ENCODE data around the gene TIMM29.
"Not testable (repeated sequence)": the region's sequence is repeated elsewhere in the genome, so short reads cannot be mapped to it uniquely, and the experiment has no call there.

TIMM29 gene

GRCh38 chr19:10912619-10913018 is 16.0 kb upstream of the TIMM29 start:
- no peak for DNase-seq

DNA sequence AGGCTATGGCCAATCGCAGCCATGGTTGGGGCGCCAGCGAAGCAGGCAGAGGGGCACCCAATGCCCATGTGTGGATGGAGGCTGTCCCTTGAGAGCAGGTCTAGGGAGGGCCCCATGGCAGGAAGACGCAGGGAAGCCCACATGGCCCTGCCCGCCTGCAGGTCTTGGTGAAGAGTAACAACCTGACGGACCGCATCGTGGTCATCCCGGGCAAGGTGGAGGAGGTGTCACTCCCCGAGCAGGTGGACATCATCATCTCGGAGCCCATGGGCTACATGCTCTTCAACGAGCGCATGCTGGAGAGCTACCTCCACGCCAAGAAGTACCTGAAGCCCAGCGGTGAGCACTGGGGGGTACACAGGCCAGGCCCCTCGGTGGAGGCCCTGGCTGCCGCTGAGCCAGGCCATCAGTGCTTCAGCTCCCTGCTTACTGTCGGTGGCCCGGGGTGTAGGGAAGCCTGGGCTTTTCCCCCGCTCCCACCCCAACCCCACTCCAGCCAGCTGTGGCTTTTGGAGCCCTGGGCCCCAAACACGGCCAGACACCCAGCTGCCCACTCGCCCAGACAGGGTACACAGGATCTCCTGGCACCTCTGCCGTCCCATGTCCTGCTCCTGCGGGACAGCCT is 14.8 kb upstream of the TIMM29 start:
- no peak for DNase-seq

DNA sequence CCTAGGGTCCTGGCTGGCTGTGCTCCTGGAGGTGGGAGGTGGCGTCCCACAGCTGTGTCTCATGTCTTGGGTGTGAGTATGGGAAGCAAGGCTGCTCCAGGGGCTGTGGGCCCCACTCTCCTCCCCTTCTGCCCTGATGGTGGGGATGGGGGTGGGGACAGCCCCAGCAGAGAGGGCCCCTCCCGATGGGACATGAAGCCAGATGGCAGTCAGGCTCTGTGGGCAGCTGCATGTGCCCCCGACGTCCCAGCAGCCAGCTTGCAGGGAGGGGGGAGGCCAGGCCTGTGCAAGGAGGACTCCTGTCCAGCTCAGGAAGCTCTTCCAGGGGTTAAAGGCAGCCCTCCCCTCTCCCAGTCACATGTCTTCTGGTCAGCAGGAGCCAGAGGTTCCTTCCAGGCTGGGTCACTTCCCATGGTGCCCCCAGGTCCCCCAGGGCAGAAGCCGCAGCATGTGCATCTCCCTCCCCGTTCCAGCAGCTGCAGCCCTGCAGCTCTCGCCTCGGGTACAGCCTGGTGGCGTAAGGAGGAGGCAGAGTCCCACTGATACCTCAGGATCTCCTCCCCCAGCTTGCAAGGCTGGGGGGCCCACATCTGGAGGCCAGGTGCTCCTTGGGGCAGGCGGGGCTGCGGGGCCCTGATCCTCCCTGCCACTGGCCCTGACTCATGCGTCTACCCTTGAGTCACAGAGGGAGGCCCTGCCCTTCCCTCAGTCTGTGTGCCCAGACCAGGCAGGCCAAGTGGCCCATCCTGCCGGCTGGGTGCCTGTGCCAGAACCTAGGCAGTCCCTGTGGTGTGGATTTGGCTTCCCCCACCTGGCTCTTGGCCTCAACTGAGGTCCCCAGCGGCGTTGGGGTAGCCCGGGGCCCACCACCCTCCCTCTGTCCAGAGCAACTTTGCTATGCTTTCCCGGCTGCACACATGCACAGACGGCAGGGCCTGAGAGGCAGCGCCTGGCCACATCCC is 13.2 kb upstream of the TIMM29 start:
- DNase-seq, result no peak

DNA sequence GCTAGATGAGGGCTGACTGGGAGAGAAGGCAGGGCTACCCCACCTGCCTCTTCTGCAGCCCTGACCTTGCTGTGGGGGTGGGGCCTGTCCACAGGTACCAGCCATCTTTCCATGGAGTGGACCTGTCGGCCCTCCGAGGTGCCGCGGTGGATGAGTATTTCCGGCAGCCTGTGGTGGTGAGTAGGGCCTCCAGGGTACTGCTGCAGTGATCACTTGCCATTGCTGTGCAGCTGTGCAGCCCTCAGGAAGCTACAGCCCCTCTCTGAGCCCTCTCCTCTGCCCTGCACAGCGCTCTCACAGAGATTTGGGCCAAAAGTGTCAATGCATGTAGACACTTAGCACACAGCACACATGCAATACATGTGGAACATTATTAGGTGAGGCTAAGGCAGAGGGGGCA is 12.0 kb upstream of the TIMM29 start:
- no peak for DNase-seq

GRCh38 chr19:10918359-10918758 is 10.3 kb upstream of the TIMM29 start:
- no peak for DNase-seq

- DNase-seq, result no peak
Observed at GRCh38 chr19:10919352-10920287, 9.0 kb upstream of the TIMM29 start.

DNA sequence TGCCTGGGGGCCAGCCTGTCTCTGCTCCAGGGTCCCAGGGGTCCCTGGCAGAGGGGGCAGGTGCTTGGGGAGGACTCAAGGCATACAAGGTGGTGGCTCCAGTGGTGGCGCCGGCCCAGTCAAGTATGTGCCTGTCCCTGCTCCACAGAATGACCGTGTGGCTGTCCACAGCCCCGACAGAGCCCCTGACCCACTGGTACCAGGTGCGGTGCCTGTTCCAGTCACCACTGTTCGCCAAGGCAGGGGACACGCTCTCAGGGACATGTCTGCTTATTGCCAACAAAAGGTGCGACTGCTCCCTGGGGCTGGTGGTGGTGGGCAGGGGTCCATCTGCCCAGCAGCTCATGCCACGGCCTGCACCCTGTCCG is 8.3 kb upstream of the TIMM29 start:
- DNase-seq, result no peak

DNA sequence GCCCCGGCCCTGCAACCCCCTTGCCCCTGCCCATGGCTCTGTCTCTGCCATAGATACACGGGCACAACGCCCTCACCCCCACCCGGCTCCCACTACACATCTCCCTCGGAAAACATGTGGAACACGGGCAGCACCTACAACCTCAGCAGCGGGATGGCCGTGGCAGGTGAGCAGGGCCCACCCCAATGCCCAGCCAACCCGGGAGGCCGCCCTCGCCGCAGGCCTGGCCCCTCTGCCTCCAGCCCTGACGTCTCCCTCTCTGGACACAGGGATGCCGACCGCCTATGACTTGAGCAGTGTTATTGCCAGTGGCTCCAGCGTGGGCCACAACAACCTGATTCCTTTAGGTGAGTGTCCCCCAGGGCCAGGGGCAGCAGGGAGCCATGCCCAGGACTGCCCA is 7.8 kb upstream of the TIMM29 start:
- DNase-seq, result no peak

DNA sequence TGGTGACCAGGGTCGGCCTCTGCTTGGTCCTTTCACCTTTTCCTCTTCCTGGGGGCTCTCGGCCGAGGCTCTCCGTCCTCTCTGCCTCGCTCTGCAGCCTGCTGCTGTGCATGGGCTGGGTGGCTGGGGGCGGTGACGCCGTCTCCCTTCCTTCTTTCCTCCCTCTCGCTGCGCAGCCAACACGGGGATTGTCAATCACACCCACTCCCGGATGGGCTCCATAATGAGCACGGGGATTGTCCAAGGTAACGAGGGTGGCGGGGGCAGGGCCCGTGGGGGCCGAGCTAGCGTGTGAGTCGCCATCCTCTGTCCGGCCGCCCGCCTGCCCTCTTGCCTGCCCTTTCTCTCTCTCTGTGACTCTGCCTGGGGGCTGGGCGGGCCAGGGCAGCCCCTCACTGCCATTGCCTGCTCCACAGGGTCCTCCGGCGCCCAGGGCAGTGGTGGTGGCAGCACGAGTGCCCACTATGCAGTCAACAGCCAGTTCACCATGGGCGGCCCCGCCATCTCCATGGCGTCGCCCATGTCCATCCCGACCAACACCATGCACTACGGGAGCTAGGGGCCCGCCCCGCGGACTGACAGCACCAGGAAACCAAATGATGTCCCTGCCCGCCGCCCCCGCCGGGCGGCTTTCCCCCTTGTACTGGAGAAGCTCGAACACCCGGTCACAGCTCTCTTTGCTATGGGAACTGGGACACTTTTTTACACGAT is 7.3 kb upstream of the TIMM29 start:
- DNase-seq, result no peak

DNA sequence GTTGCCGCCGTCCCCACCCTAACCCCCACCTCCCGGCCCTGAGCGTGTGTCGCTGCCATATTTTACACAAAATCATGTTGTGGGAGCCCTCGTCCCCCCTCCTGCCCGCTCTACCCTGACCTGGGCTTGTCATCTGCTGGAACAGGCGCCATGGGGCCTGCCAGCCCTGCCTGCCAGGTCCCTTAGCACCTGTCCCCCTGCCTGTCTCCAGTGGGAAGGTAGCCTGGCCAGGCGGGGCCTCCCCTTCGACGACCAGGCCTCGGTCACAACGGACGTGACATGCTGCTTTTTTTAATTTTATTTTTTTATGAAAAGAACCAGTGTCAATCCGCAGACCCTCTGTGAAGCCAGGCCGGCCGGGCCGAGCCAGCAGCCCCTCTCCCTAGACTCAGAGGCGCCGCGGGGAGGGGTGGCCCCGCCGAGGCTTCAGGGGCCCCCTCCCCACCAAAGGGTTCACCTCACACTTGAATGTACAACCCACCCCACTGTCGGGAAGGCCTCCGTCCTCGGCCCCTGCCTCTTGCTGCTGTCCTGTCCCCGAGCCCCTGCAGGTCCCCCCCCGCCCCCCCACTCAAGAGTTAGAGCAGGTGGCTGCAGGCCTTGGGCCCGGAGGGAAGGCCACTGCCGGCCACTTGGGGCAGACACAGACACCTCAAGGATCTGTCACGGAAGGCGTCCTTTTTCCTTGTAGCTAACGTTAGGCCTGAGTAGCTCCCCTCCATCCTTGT is 6.5 kb upstream of the TIMM29 start:
- DNase-seq, result no peak

- DNase-seq, result no peak
Observed at GRCh38 chr19:10922638-10923014, 6.0 kb upstream of the TIMM29 start.

- no peak for DNase-seq
Observed at GRCh38 chr19:10923260-10924112, 5.1 kb upstream of the TIMM29 start.

DNA sequence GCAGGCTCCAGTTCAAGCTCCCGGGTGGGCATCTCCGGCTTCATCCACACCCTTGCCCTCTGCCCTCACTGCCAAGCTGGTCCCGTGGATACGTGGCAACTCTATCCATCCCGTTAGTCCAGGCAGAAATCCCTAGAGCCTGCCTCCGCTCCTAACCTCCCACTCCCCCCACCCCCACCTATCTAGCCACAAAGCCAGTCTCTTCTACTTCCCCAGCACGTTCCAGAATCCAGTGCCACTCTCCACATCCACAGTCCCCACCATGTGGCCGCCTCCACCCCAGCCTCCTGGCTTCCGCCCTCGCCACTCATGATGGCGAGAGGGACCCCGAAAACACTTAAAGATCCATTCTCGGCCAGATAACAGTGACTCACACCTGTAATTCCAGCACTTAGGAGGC is 4.0 kb upstream of the TIMM29 start:
- no peak for DNase-seq

- no peak for DNase-seq
Observed at GRCh38 chr19:10927730-10928562, 665 bp upstream of the TIMM29 start.

DNA sequence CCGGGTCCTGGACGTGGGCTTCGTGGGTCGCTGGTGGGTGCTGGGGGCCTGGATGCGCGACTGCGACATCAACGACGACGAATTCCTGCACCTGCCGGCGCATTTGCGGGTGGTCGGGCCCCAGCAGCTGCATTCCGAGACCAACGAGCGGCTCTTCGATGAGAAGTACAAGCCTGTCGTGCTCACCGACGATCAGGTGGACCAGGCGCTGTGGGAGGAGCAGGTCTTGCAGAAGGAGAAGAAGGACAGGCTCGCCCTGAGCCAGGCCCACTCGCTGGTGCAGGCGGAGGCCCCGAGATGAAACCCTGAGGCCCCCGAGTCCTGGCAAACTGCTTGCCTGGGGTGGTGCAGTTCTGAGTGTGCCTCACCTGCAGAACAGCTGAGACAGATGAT is 787 bp downstream of the TIMM29 start:
- no peak for DNase-seq

- DNase-seq, result no peak
Observed at GRCh38 chr19:10935371-10936059, 6.9 kb downstream of the TIMM29 start.

- peak in 2 of 5 donors; percentile 28 to 49 for DNase-seq
Observed at GRCh38 chr19:10936661-10937084, 8.1 kb downstream of the TIMM29 start.

DNA sequence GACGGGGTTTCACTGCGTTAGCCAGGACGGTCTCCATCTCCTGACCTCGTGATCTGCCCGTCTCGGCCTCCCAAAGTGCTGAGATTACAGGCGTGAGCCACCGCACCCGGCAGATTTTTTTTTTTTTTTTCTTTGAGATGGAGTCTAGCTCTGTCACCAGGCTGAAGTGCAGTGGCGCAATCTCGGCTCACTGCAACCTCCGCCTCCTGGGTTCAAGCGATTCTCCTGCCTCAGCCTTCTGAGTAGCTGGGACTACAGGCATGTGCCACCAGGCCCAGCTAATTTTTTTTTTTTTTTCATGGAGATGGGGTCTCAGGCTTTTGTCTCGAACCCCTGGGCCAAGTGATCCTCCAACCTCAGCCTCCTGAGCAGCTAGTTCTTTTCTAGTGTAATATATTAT is 13.0 kb downstream of the TIMM29 start:
- DNase-seq, result not testable (repeated sequence)

DNA sequence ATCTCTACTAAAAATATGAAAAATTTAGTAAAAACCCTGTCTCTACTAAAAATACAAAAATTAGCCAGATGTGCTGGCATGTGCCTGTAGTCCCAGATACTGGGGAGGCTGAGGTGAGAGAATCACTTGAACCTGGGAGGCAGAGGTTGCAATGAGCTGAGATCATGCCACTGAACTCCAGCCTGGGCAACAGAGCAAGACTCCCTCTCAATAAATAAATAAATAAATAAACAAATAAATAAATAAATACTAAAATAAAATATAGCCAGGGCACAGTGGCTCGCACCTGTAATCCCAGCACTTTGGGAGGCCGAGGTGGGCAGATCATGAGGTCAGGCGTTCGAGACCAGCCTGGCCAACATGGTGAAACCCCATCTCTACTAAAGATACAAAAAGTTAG is 14.8 kb downstream of the TIMM29 start:
- DNase-seq, result not testable (repeated sequence)
